GM19438 (cell line): ENCODE measurements around the gene LEMD2.

ENCODE experiments used
- ATAC-seq: cut with Tn5 transposase; IDR thresholded peaks from one replicate; pipeline ENCODE4 v1.9.1; 2021; ENCODE audit warnings: low read depth; ENCODE audit not compliant: unreplicated experiment

LEMD2 gene

GRCh38 chr6:33742837-33743236, 46.1 kb downstream of the LEMD2 start:
- no peak for ATAC-seq

- no peak for ATAC-seq
Observed at GRCh38 chr6:33742092-33742491, 46.8 kb downstream of the LEMD2 start.

DNA sequence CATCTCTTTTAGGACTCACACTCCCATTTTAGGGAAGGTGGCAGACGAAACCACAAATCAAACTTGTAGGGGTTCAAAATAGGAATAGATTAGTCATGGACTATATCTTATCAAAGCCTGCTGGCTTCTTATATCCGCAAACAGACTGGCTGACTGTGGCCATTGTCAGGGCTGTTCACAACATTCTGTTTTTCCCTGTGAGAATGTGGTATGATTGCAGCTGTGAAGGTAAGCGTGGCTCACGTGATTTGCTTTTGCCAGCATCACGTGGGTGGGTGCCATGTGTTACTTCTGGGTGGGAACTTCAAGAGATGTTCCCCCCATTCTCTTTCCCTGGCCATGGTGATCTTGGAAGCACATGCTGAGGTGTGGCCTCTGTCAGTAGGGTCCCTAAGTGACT, 48.1 kb downstream of the LEMD2 start:
- no peak for ATAC-seq

GRCh38 chr6:33740204-33740608, 48.7 kb downstream of the LEMD2 start:
- ATAC-seq, result no peak

DNA sequence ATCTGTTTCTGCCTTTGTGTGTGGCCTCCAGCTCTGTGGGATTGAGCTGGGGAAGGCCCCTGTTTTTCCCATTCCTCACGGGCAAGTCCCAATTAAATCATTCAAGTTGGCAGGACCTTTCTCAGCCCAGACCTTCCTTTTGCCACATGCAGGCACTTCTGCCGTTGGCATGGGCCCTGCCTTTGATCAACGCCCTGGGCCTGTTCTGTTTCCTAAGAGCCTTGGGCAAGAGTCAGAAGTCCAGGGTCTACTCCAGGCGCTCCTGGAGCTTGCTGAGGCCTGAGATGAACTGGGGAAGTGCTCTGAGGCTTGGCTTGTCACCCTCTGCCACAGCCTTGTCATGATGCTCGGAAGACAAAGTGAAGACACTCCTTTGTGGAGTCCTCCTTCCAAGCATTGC, 49.4 kb downstream of the LEMD2 start:
- ATAC-seq, result no peak

DNA sequence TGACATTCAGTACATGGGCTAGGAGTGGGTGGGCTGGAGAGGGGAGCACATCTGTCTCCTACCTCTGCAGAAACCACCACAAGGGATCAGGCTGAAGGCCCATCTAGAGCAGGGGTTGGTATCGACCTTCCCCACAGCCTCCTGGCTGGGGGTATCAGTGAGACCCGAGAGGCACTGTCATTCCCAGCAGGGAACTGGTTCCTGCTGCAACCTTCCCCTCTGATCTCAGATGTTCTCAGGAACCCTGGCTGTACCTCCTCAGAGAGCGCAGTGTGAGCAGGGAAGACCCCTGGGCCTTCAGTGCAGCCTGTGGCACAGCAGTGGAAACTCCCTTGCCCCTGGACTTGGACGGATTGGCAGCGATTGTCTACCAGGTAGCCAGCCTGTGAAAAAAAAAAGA, 50.1 kb downstream of the LEMD2 start:
- no peak for ATAC-seq

- ATAC-seq, result no peak
Observed at GRCh38 chr6:33738153-33738552, 50.8 kb downstream of the LEMD2 start.

DNA sequence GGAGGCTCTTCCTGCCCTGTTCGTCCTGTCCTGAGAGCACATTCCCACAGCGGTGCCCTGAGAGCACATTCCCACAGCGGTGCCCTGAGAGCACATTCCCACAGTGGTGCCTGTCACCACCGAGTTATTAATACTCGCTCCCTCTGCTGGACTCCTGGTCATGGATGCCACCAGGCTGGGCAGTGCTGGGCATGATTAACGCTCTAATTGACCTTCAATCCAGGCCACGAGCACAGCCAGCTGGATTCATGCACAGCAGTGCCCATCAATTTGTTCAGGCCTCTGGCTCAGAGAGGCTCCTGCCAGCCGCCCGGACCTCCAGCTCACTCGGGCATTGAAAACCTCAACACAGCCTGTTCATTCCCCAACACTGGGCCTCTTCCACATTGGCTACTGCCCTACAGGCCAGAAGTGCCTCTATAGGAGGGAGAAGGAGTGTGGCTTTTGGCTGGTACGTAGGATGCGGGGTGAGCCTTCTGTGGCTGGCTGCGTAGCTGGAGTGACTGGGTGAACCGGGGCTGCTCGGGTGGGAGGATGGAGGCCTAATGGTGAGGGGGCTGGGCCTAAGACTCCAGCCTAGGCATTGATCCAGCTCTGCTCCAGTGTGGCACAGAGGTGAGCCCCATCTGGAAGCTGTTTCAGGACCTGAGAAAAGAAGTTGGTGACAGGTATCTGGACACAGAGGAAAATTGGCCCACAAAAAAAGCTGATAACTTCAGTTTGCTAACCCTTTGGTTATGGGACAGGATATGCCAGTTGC, 51.5 kb downstream of the LEMD2 start:
- no peak for ATAC-seq

DNA sequence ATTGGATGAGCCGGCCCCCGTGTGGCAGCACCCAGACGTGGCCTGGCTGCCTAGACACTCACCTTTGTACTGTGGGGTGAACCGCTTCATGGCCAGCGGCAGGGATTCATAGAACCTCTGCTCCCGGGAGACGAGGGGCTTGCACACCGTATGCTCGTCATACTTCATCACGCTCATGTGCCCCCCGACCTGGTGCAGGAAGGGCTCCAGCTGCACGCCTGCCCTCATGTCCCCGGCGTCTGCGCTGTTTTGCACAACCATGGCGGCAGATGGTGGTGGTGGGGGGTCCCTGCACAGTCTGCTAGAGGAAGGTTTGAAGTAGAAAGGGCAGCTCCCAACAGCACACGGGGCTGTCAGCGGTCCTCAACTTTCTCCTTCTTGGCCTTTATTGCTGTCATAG, 53.7 kb downstream of the LEMD2 start:
- no peak for ATAC-seq

- ATAC-seq, result no peak
Observed at GRCh38 chr6:33733709-33734007, 55.3 kb downstream of the LEMD2 start.

DNA sequence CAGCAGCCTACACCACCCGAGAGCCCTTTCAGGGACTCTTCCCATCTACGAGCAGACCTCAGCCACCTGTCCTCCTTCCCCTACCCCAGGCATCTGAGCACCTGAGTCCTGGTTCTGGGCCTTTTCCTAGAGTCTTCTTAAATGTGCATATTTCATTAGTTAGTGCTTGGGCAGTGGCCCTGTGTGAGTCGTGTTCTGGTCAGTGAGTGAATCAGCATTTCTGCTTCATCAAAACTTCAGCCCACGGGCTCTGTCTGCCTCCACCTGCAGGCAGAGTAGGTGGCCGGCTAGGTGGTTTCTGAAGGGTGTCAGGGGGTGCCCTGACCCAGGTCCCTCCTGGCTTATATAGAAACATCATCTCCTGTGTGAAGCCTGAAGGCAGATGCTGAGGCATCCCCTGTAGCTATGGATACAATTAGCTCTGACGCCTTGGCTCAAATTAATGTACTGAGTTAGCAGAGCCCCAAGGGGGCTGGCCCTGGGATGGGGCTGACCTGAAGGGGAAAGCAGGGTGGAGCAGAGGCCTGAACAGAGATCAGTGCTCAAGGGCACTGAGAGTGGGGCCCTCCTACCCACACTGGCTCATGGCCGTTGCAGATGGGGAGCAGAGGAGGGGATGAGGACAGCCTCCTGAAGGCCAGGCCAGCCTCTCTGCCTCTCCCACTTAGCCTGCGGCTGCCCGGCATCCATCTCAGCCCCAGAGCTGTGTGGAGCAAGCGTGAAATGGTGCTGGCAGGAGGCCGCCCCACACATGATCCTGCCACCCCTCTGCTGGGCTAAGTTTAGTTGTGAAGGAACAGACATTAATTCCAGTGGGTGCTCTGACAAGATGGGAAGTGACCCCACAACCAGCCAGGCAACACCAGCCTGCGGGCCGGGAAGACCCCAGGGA, 55.9 kb downstream of the LEMD2 start:
- ATAC-seq, result no peak

GRCh38 chr6:33732385-33732784, 56.5 kb downstream of the LEMD2 start:
- no peak for ATAC-seq

DNA sequence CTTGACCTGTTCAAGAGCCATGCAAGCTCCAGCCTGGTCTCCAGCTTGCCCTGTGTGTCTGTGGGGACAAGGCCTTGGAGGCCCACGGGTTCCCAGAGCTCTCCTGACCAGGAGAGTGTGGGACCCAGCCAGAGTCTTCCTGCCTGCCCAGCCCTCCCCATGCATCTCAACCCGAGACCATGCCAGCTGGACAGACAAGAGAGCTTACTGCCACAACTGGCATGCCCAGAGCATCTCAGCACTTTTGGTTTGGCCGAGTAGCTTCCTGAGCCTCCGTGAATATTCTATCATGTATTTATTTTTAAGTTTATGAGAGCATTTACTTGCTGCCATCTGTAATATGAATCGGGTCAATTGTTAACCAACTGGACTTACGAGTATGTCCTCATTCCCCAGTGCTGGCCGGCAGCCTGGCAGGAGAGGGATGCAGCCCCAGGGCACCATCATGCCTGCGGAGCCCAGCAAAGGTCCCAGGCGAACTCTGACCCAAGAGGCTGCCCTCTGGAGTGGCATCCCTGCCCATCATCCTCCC, 57.1 kb downstream of the LEMD2 start:
- ATAC-seq, result no peak

DNA sequence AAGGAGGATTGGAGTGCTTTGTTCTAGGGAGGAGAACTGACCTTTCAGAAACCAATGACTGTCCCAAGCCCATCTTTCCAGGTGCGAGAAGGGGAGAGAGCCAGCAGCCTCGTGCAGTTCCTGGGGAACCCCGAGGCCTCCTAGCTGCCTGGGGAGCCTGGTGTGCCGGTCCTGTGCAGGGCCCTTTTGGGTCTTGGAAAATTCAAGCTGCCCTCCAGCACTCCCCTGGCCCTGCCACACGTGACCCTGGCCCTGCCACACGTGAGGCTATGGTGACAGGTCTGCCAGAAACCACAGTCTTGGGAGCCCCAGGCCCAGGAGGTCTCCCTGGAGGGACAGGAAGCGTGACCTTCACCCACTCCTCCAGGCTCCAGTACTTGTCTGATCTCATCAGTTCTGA, 57.9 kb downstream of the LEMD2 start:
- no peak for ATAC-seq

DNA sequence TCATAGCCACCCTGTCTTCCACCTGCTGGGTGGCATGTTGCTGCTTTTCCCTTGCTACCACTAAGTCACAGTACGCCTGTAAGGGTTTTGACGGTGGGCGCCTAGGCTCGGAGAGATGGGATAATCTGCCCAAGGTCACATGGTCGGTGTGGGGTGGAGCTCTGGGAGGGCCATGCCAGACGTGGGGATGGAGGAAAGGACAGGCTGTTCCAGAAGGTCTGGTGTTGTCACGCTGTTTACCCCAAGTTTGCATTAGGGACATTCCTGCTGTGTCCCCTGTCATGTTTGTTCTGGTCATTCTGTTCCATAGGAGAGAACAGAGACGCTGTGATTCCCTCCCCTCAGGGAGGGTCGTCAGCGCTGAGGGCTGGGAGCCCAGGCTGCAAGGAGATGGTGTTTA, 58.3 kb downstream of the LEMD2 start:
- no peak for ATAC-seq

DNA sequence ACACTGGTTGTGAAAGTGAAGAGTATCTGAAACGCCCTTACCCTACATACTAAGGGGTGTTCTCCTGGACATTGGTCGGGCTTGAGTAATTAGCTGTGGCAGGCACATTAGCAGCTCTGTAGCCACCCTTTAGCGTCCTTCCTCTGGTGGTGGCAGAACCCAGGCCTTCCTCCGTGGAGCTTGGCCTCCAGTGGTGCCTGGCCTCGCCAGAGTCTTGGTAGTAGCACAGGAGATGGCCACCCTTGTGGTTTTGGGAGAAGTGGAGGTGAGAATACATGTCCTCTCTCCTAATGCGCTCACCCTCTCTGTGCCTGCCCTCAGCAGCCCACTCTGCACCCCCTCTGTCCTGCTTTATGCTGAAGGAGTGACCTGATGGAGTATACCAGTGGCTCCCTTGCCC, 59.9 kb downstream of the LEMD2 start:
- no peak for ATAC-seq

GRCh38 chr6:33728438-33728837, 60.5 kb downstream of the LEMD2 start:
- ATAC-seq, result no peak

DNA sequence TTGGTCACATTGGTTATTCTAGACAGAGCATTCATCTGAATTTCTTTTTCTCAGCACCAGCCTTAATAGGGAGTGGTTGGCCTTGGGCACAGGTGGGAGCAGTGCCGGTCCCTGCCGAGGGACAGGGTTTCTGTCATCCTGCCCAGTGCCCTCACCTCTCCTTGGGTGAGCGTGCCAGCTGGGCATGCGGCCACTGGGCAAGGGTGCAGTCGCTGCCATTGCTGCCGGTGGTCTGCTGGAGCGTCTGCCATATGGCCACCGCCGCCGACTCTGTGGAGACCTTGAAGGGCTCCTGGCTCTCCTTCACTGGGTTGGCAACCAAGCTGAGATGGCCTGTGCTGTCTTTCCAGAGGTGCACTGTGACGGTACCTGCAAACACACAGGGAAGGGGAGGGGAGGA, 61.0 kb downstream of the LEMD2 start:
- no peak for ATAC-seq

- no peak for ATAC-seq
Observed at GRCh38 chr6:33727126-33727525, 61.8 kb downstream of the LEMD2 start.

DNA sequence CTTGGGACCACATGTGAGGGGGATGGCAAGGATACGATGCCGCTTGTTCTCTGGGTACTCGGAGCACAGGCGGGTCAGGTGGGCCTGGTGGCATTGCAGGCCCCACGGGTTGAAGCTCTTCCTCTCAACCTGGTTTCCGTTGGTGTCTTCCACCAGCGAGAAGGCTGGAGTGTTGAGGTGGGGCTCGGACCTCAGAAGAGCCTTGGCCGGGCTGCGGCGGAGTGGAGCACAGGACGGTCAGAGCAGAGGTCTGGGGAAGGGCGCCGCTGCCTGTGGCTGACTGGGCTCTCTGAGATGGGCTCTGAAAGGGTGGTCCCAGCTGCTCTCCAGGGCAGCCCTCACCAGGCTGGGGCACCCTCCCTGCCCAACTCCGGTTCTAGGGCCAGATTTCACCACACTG, 62.2 kb downstream of the LEMD2 start:
- no peak for ATAC-seq

GRCh38 chr6:33725891-33726673, 62.8 kb downstream of the LEMD2 start:
- no peak for ATAC-seq
